CD4-positive, alpha-beta T cell treated with Interleukin-17A for 4 hours (primary cell): ENCODE measurements around the gene ITGBL1.

Experiments used
- DNase-seq: peaks from one replicate; pipeline ENCODE4 v3.0.0-alpha.2; 2020; ENCODE audit warnings: mixed read lengths

The ITGBL1 gene

GRCh38 chr13:101451641-101452040 is 834 bp upstream of the ITGBL1 start:
- DNase-seq, result no peak

- no peak for DNase-seq
These were observed 1.3 kb downstream of the ITGBL1 start for GRCh38 chr13:101453784-101454201.

GRCh38 chr13:101454767-101455166 is 2.3 kb downstream of the ITGBL1 start:
- DNase-seq, result no peak

GRCh38 chr13:101455863-101456262 is 3.4 kb downstream of the ITGBL1 start:
- no peak for DNase-seq

- no peak for DNase-seq
These were observed 4.7 kb downstream of the ITGBL1 start for GRCh38 chr13:101457176-101457575.

GRCh38 chr13:101465877-101466276 is 13.4 kb downstream of the ITGBL1 start:
- DNase-seq, result no peak

- DNase-seq, result no peak
These were observed 14.9 kb downstream of the ITGBL1 start for GRCh38 chr13:101467415-101467814.

- no peak for DNase-seq
These were observed 21.0 kb downstream of the ITGBL1 start for GRCh38 chr13:101473458-101473857.

- DNase-seq, result no peak
These were observed 22.0 kb downstream of the ITGBL1 start for GRCh38 chr13:101474419-101474957.

- no peak for DNase-seq
These were observed 23.1 kb downstream of the ITGBL1 start for GRCh38 chr13:101475536-101475935.

- DNase-seq, result no peak
These were observed 28.9 kb downstream of the ITGBL1 start for GRCh38 chr13:101481421-101481820.

- no peak for DNase-seq
These were observed 34.4 kb downstream of the ITGBL1 start for GRCh38 chr13:101486708-101487437.

- DNase-seq, result no peak
These were observed 35.0 kb downstream of the ITGBL1 start for GRCh38 chr13:101487438-101487830.

GRCh38 chr13:101488734-101489133 is 36.3 kb downstream of the ITGBL1 start:
- DNase-seq, result no peak

GRCh38 chr13:101489643-101490405 is 37.3 kb downstream of the ITGBL1 start:
- no peak for DNase-seq

- no peak for DNase-seq
These were observed 38.0 kb downstream of the ITGBL1 start for GRCh38 chr13:101490406-101491015.

- DNase-seq, result no peak
These were observed 39.9 kb downstream of the ITGBL1 start for GRCh38 chr13:101492251-101492910.

- no peak for DNase-seq
These were observed 41.1 kb downstream of the ITGBL1 start for GRCh38 chr13:101493541-101493940.

- no peak for DNase-seq
These were observed 46.9 kb downstream of the ITGBL1 start for GRCh38 chr13:101499406-101499805.

GRCh38 chr13:101502618-101503017 is 50.1 kb downstream of the ITGBL1 start:
- DNase-seq, result no peak

GRCh38 chr13:101511161-101511560 is 58.7 kb downstream of the ITGBL1 start:
- DNase-seq, result no peak

- no peak for DNase-seq
These were observed 59.3 kb downstream of the ITGBL1 start for GRCh38 chr13:101511766-101512165.

- DNase-seq, result no peak
These were observed 60.2 kb downstream of the ITGBL1 start for GRCh38 chr13:101512650-101513049.
